Measurements from ENCODE around the gene LTB4R2. TPM values are rescaled to one million over a fixed set of nuclear protein-coding genes. Genes with fewer than 3 reads are reported as not detected.

LTB4R2 gene
- total and polyA plus RNA-seq, 12 donors, result 0.51 to 2.4 (median 1.1) TPM

DNA sequence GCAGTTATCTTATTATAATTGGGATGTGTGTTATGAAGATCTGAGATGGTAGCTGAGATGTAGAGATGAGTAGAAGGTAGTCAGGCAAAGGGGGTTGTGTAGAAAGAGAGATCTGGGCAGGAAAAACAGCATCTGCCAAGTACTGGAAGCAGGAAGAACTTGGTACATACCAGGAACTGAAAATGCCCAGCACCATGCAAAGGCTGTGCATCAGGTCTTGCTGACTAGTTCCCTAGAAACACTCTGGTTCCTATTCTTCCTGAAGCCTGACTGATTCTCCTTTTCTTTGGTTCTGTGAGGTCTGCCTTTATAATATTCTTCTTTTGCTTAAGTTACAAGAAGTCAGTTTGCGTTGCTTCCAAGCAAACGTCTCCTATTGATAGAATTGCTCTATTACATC, 51.4 kb downstream of the LTB4R2 start:
- peaks cover 0 to 24% (median 0%) of the 10 kb centered on the region in 7 donors for H3K27me3 ChIP-seq
- 72 to 78% methylated on average over 2 of the region's 2 CpGs for WGBS, 2 donors
- no peaks in the 10 kb centered on the region for H3K9me3 ChIP-seq
- H3K4me3 ChIP-seq, result no peak overlapping the region
- H3K4me1 ChIP-seq, result peaks cover 0 to 17% (median 12%) of the 10 kb centered on the region in 9 donors
- ATAC-seq, result no peak
- intact Hi-C loops (cut with DNase I), result loop anchor here in 2 of 10 donors (10.0 kb wide), 2 partner anchors 53 to 73 kb away; no protein-coding TSS in a partner anchor
- TF ChIP-seq, protein P1, sequence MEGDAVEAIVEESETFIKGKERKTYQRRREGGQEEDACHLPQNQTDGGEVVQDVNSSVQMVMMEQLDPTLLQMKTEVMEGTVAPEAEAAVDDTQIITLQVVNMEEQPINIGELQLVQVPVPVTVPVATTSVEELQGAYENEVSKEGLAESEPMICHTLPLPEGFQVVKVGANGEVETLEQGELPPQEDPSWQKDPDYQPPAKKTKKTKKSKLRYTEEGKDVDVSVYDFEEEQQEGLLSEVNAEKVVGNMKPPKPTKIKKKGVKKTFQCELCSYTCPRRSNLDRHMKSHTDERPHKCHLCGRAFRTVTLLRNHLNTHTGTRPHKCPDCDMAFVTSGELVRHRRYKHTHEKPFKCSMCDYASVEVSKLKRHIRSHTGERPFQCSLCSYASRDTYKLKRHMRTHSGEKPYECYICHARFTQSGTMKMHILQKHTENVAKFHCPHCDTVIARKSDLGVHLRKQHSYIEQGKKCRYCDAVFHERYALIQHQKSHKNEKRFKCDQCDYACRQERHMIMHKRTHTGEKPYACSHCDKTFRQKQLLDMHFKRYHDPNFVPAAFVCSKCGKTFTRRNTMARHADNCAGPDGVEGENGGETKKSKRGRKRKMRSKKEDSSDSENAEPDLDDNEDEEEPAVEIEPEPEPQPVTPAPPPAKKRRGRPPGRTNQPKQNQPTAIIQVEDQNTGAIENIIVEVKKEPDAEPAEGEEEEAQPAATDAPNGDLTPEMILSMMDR (IDR thresholded peaks at IDR 0.05), result no peak
- no peak overlapping the region for H3K27ac ChIP-seq
- DNase-seq, result no peak
- H3K36me3 ChIP-seq, result no peaks in the 10 kb centered on the region

Other genes with a start within 250 kb of the LTB4R2 start
Only the 30 nearest of the 33 such genes appear.
- gene DCAF11, start 195.4 kb upstream of the LTB4R2 start, total RNA-seq, result 10 to 100 TPM; 62.2 to 99.7 (median 73.0) TPM
- 10 to 100 TPM; 19.7 to 72.7 TPM for gene DCAF11, start 195.4 kb upstream of the LTB4R2 start, polyA plus RNA-seq
- 1 to 10 TPM; 1.7 to 3.5 (median 2.2) TPM for gene NRL, start 195.2 kb upstream of the LTB4R2 start, total RNA-seq
- gene NRL, start 195.2 kb upstream of the LTB4R2 start, polyA plus RNA-seq, result 1 to 10 TPM; 1.5 to 3.3 TPM
- gene FITM1, start 179.5 kb upstream of the LTB4R2 start, total RNA-seq, result 100 to 1,000 TPM; 105 to 176 (median 131) TPM
- 100 to 1,000 TPM in 1 of 2 donors, 10 to 100 TPM in 1; 77.0 to 247 TPM for gene FITM1, start 179.5 kb upstream of the LTB4R2 start, polyA plus RNA-seq
- gene PSME1, start 173.9 kb upstream of the LTB4R2 start, total RNA-seq, result 100 to 1,000 TPM in 5 of 10 donors, 10 to 100 TPM in 5; 84.3 to 341 (median 100.0) TPM
- 100 to 1,000 TPM; 138 to 149 TPM for gene PSME1, start 173.9 kb upstream of the LTB4R2 start, polyA plus RNA-seq
- gene EMC9, start 168.5 kb upstream of the LTB4R2 start, total RNA-seq, result 10 to 100 TPM; 10.2 to 18.8 (median 13.3) TPM
- gene EMC9, start 168.5 kb upstream of the LTB4R2 start, polyA plus RNA-seq, result 10 to 100 TPM; 27.2 to 44.3 TPM
- gene PSME2, start 163.5 kb upstream of the LTB4R2 start, total RNA-seq, result 100 to 1,000 TPM in 3 of 10 donors, 10 to 100 TPM in 7; 62.6 to 347 (median 85.0) TPM
- 100 to 1,000 TPM; 124 to 290 TPM for gene PSME2, start 163.5 kb upstream of the LTB4R2 start, polyA plus RNA-seq
- 10 to 100 TPM; 27.5 to 52.6 (median 34.8) TPM for gene RNF31, start 162.6 kb upstream of the LTB4R2 start, total RNA-seq
- gene RNF31, start 162.6 kb upstream of the LTB4R2 start, polyA plus RNA-seq, result 10 to 100 TPM; 39.4 to 92.9 TPM
- 100 to 1,000 TPM in 1 of 10 donors, 10 to 100 TPM in 9; 17.7 to 147 (median 36.7) TPM for gene IRF9, start 148.9 kb upstream of the LTB4R2 start, total RNA-seq
- gene IRF9, start 148.9 kb upstream of the LTB4R2 start, polyA plus RNA-seq, result 10 to 100 TPM; 28.2 to 64.1 TPM
- gene REC8, start 138.1 kb upstream of the LTB4R2 start, total RNA-seq, result 1 to 10 TPM; 2.5 to 7.0 (median 4.3) TPM
- gene REC8, start 138.1 kb upstream of the LTB4R2 start, polyA plus RNA-seq, result 10 to 100 TPM in 1 of 2 donors, 1 to 10 TPM in 1; 2.5 to 17.7 TPM
- 10 to 100 TPM; 10.1 to 22.5 (median 12.6) TPM for gene IPO4, start 121.3 kb upstream of the LTB4R2 start, total RNA-seq
- 10 to 100 TPM in 1 of 2 donors, 1 to 10 TPM in 1; 4.4 to 23.8 TPM for gene IPO4, start 121.3 kb upstream of the LTB4R2 start, polyA plus RNA-seq
- gene TM9SF1, start 114.7 kb upstream of the LTB4R2 start, total RNA-seq, result 10 to 100 TPM; 14.2 to 31.3 (median 18.7) TPM
- 10 to 100 TPM; 10.8 to 36.4 TPM for gene TM9SF1, start 114.7 kb upstream of the LTB4R2 start, polyA plus RNA-seq
- gene TSSK4, start 104.4 kb upstream of the LTB4R2 start, total RNA-seq, result under 1 TPM in 1 of 10 donors, not detected in 9; 0.28 TPM
- gene TSSK4, start 104.4 kb upstream of the LTB4R2 start, polyA plus RNA-seq, result under 1 TPM in 1 of 2 donors, not detected in 1; 0.22 TPM
- gene CHMP4A, start 96.7 kb upstream of the LTB4R2 start, total RNA-seq, result 10 to 100 TPM; 23.4 to 35.3 (median 29.4) TPM
- gene CHMP4A, start 96.7 kb upstream of the LTB4R2 start, polyA plus RNA-seq, result 10 to 100 TPM; 34.3 to 80.8 TPM
- 10 to 100 TPM; 13.9 to 22.9 (median 18.9) TPM for gene MDP1, start 94.1 kb upstream of the LTB4R2 start, total RNA-seq
- 10 to 100 TPM; 23.0 to 23.5 TPM for gene MDP1, start 94.1 kb upstream of the LTB4R2 start, polyA plus RNA-seq
- gene NEDD8, start 77.8 kb upstream of the LTB4R2 start, total RNA-seq, result 100 to 1,000 TPM; 178 to 228 (median 199) TPM
- gene NEDD8, start 77.8 kb upstream of the LTB4R2 start, polyA plus RNA-seq, result 100 to 1,000 TPM; 154 to 325 TPM
- 10 to 100 TPM; 28.6 to 46.9 (median 33.5) TPM for gene GMPR2, start 77.2 kb upstream of the LTB4R2 start, total RNA-seq
- 10 to 100 TPM; 26.4 to 27.3 TPM for gene GMPR2, start 77.2 kb upstream of the LTB4R2 start, polyA plus RNA-seq
- 10 to 100 TPM; 36.8 to 56.4 (median 40.5) TPM for gene TINF2, start 67.5 kb upstream of the LTB4R2 start, total RNA-seq
- 10 to 100 TPM; 19.3 to 44.0 TPM for gene TINF2, start 67.5 kb upstream of the LTB4R2 start, polyA plus RNA-seq
- 1 to 10 TPM in 1 of 10 donors, under 1 TPM in 9; 0.17 to 2.2 (median 0.65) TPM for gene TGM1, start 47.0 kb upstream of the LTB4R2 start, total RNA-seq
- under 1 TPM; 0.51 to 0.87 TPM for gene TGM1, start 47.0 kb upstream of the LTB4R2 start, polyA plus RNA-seq
- 10 to 100 TPM; 17.4 to 30.0 (median 19.6) TPM for gene RABGGTA, start 38.5 kb upstream of the LTB4R2 start, total RNA-seq
- 10 to 100 TPM; 30.6 to 37.9 TPM for gene RABGGTA, start 38.5 kb upstream of the LTB4R2 start, polyA plus RNA-seq
- 10 to 100 TPM in 4 of 10 donors, 1 to 10 TPM in 6; 6.9 to 11.1 (median 9.0) TPM for gene DHRS1, start 10.4 kb upstream of the LTB4R2 start, total RNA-seq
- gene DHRS1, start 10.4 kb upstream of the LTB4R2 start, polyA plus RNA-seq, result 10 to 100 TPM in 1 of 2 donors, 1 to 10 TPM in 1; 8.5 to 11.6 TPM
- 10 to 100 TPM; 22.0 to 31.9 (median 27.3) TPM for gene NOP9, start 10.3 kb upstream of the LTB4R2 start, total RNA-seq
- gene NOP9, start 10.3 kb upstream of the LTB4R2 start, polyA plus RNA-seq, result 10 to 100 TPM; 10.7 to 10.8 TPM
- 1 to 10 TPM; 1.9 to 6.0 (median 3.5) TPM for gene CIDEB, start 2.2 kb upstream of the LTB4R2 start, total RNA-seq
- 1 to 10 TPM; 4.3 to 4.8 TPM for gene CIDEB, start 2.2 kb upstream of the LTB4R2 start, polyA plus RNA-seq
- gene LTB4R, start 1.4 kb downstream of the LTB4R2 start, total RNA-seq, result 1 to 10 TPM in 7 of 10 donors, under 1 TPM in 3; 0.76 to 3.1 (median 1.8) TPM
- gene LTB4R, start 1.4 kb downstream of the LTB4R2 start, polyA plus RNA-seq, result 1 to 10 TPM; 3.2 to 3.7 TPM
- 10 to 100 TPM; 17.4 to 37.0 (median 22.9) TPM for gene ADCY4, start 24.9 kb downstream of the LTB4R2 start, total RNA-seq
- 100 to 1,000 TPM in 1 of 2 donors, 10 to 100 TPM in 1; 23.1 to 104 TPM for gene ADCY4, start 24.9 kb downstream of the LTB4R2 start, polyA plus RNA-seq
- gene RIPK3, start 29.9 kb downstream of the LTB4R2 start, total RNA-seq, result 1 to 10 TPM; 1.7 to 4.9 (median 3.5) TPM
- 1 to 10 TPM; 4.9 to 7.1 TPM for gene RIPK3, start 29.9 kb downstream of the LTB4R2 start, polyA plus RNA-seq
- gene NFATC4, start 58.0 kb downstream of the LTB4R2 start, total RNA-seq, result 10 to 100 TPM in 4 of 10 donors, 1 to 10 TPM in 6; 3.0 to 42.0 (median 7.8) TPM
- gene NFATC4, start 58.0 kb downstream of the LTB4R2 start, polyA plus RNA-seq, result 10 to 100 TPM; 28.7 to 69.2 TPM
- 1 to 10 TPM; 3.6 to 9.0 (median 6.4) TPM for gene NYNRIN, start 88.9 kb downstream of the LTB4R2 start, total RNA-seq
- gene NYNRIN, start 88.9 kb downstream of the LTB4R2 start, polyA plus RNA-seq, result 1 to 10 TPM; 4.6 to 6.8 TPM
- 1 to 10 TPM in 4 of 10 donors, under 1 TPM in 6; 0.24 to 2.5 (median 0.80) TPM for gene CBLN3, start 119.5 kb downstream of the LTB4R2 start, total RNA-seq
- 1 to 10 TPM; 1.0 to 1.8 TPM for gene CBLN3, start 119.5 kb downstream of the LTB4R2 start, polyA plus RNA-seq
- 10 to 100 TPM; 14.3 to 30.1 (median 17.9) TPM for gene KHNYN, start 119.8 kb downstream of the LTB4R2 start, total RNA-seq
- gene KHNYN, start 119.8 kb downstream of the LTB4R2 start, polyA plus RNA-seq, result 10 to 100 TPM; 14.0 to 20.9 TPM
- 10 to 100 TPM; 55.6 to 93.6 (median 67.4) TPM for gene SDR39U1, start 132.6 kb downstream of the LTB4R2 start, total RNA-seq
- gene SDR39U1, start 132.6 kb downstream of the LTB4R2 start, polyA plus RNA-seq, result 100 to 1,000 TPM in 1 of 2 donors, 10 to 100 TPM in 1; 88.5 to 108 TPM

Data from heart right ventricle (tissue), 16 donors.